HEK293 (cell line): ENCODE data around the gene CPNE5.

Experiments
- TRIM28 ChIP-seq: IDR thresholded peaks from 2 replicates; pipeline ENCODE4 v1.6.1; 2011; ENCODE audit warnings: low read length, control low read depth, borderline replicate concordance
- ZNF16 ChIP-seq: fragments of 450-650 bp; formaldehyde crosslinking; IDR thresholded peaks from 2 replicates; pipeline ENCODE4 v1.5.1; 2016; ENCODE audit warnings: low read depth, missing biosample characterization, missing genetic modification characterization
- ZSCAN18 ChIP-seq: fragments of 450-650 bp; formaldehyde crosslinking; IDR thresholded peaks from 2 replicates; pipeline ENCODE4 v1.5.1; 2016; ENCODE audit warnings: missing biosample characterization, missing genetic modification characterization

- no peak for TF ChIP-seq ZNF16 (tag by site-specific recombination)
- TF ChIP-seq ZSCAN18 (tag by site-specific recombination), result no peak
- TF ChIP-seq TRIM28, result no peak
Observed at GRCh38 chr6:36830577-36830976, 8.7 kb downstream of the CPNE5 start.
